ENCODE measurements around the gene DONSON.
"Not testable (repeated sequence)": the region's sequence is repeated elsewhere in the genome, so short reads cannot be mapped to it uniquely, and the experiment has no call there.

DONSON gene, protein sequence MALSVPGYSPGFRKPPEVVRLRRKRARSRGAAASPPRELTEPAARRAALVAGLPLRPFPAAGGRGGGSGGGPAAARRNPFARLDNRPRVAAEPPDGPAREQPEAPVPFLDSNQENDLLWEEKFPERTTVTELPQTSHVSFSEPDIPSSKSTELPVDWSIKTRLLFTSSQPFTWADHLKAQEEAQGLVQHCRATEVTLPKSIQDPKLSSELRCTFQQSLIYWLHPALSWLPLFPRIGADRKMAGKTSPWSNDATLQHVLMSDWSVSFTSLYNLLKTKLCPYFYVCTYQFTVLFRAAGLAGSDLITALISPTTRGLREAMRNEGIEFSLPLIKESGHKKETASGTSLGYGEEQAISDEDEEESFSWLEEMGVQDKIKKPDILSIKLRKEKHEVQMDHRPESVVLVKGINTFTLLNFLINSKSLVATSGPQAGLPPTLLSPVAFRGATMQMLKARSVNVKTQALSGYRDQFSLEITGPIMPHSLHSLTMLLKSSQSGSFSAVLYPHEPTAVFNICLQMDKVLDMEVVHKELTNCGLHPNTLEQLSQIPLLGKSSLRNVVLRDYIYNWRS

DNA sequence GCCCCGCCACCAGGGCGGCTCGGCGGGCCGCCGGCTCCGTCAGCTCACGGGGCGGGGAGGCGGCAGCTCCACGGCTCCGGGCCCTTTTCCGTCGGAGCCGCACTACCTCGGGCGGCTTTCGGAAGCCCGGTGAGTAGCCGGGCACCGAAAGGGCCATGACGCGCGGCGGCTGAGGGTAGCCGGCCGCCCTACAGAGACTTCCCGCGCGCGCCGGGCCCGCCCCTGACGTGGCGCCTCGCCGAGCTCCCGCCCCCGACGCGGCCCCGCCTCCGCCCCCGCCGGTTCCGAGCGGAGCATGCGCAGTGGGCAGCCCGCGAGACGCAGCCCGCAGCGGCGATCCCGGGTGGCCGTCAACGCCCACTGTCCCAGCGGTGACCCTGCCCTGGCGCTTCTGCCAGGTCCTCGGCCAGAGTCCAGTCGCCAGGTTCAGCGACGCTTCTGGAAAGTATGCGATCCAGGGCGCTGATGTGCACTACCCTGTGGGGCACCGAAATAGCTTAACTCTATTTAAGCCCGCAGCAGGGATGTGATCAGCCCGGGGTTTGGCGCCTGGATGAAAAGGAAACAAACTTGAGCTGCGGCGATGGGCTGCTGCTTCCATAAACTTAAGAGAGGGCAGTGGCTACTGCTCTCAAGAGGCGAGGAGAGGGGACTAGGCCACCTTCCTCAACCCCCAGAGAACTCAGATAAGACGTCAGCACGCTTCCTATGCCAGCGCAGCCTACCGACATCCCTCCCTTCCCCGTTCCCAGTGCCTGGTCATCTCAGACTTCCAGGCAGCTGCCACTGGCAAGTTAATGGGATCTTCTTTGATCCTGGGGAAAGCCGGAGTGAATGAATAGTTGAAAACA is at the start of gene DONSON:
DONSON (minus strand) TSS at position 200 of the 851 bp plus-strand sequence; CDS start at position 157, 43 bp downstream.
- DNase-seq (ENCODE audit: low read depth in 2 of 3, low spot score in 2 of 3), result peak; percentile 68 to 81 (median 81)

DNA sequence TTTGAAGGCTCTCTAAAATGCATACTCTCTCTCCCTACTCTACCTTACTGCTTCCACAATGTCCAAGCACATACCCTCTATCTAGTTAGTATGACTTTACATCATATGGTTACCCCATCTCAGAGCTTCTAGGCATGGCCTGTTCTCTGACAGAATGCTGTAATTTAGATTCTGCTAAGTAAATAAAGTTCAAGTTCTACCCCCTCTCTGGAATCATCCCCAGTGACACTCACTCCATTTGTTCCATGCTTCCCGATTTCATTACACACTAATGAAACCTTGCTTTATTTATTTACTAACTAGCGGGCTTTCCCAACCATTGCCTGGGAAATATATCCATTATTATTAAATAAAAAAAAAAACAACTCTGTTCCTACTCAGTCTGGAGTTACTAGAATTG is 45.8 kb upstream of the DONSON start:
- no peak for DNase-seq (ENCODE audit: low read depth in 2 of 3, low spot score in 2 of 3)

DNA sequence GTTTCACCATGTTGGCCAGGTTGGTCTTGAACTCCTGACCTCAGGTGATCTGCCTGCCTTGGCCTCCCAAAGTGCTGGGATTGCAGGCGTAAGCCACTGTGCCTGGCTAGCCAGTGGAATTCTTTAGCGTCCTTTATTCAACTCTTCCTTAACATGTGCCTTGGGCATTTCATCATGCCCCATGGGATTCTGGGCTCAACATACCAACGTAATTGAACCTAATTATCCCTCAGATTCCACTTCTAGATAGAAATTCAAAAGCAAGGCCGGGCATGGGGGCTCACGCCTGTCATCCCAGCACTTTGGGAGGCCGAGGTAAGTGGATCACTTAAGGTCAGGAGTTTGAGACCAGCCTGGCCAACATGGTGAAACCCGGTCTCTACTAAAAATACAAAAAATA is 37.7 kb upstream of the DONSON start:
- not testable (repeated sequence) for DNase-seq (ENCODE audit: low read depth in 2 of 3, low spot score in 2 of 3)

DNA sequence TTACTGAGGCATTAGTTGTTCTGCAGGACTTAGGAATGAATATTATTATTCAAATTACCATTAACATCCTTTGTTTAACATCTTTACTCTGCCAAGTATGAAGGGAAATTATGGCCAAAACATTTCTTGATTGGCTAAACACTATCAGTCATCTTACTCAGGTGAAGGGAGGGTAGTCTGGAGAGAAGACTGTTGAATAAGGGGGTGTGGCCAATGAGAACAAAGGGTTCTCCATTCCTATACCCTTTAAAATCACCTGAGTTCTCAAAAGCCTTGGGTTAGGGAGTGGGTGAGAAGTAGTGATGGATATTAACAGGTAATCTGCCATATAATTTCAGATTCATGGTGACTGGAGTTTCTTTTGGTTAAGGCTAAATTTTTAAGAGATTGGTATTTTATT is 33.8 kb upstream of the DONSON start:
- DNase-seq (ENCODE audit: low read depth in 2 of 3, low spot score in 2 of 3), result no peak

DNA sequence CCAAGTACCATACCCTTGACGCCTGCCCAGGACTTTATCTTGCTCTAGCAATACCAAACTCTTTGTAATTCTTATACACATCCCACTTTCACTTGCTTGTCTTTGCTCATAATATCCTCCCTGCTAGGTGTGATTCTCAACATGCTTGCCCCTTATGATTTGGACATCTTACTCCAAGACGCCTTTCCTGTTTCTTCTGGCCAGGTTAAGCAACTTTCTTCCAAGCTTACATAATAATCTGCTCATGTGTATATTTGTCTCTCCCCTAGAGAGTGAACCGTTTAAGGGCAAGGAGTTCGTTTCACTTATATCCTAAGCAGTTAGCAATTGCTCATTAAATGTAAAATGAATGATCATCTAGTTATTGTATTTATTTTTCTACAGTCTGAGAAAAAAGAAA is 31.2 kb upstream of the DONSON start:
- DNase-seq (ENCODE audit: low read depth in 2 of 3, low spot score in 2 of 3), result no peak

DNA sequence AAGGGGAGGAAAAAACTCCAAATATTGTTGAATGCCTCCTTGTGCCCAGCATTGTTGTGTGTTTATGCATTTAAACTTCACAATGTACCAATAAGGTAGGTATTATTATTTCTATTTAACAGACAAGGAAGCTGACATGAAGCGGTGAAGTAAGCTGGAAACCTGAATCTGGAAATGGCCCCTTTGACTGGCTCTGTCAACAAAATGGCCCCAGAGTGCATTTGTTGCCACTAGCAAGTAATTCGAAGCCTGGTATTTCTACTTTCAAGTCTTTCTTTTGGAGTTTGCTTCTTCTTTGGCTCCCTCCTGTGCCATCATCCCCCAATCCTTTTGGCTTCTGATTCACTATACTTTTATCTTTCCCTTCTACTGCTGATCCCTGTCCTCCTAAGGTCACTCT is 29.9 kb upstream of the DONSON start:
- no peak for DNase-seq (ENCODE audit: low read depth in 2 of 3, low spot score in 2 of 3)

DNA sequence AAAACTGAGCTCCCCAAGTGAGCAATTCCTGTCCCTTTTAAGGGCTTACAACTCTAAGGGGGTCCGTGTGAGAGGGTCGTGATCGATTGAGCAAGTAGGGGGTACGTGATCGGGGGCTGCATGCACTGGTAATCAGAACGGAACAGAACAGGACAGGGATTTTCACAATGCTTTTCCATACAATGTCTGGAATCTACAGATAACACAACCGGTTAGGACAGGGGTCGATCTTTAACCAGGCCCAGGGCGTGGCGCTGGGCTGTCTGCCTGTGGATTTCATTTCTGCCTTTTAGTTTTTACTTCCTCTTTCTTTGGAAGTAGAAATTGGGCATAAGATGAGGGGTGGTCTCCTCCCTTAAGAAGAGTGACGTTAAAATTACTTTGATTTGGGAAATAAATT is 29.1 kb upstream of the DONSON start:
- DNase-seq (ENCODE audit: low read depth in 2 of 3, low spot score in 2 of 3), result not testable (repeated sequence)

DNA sequence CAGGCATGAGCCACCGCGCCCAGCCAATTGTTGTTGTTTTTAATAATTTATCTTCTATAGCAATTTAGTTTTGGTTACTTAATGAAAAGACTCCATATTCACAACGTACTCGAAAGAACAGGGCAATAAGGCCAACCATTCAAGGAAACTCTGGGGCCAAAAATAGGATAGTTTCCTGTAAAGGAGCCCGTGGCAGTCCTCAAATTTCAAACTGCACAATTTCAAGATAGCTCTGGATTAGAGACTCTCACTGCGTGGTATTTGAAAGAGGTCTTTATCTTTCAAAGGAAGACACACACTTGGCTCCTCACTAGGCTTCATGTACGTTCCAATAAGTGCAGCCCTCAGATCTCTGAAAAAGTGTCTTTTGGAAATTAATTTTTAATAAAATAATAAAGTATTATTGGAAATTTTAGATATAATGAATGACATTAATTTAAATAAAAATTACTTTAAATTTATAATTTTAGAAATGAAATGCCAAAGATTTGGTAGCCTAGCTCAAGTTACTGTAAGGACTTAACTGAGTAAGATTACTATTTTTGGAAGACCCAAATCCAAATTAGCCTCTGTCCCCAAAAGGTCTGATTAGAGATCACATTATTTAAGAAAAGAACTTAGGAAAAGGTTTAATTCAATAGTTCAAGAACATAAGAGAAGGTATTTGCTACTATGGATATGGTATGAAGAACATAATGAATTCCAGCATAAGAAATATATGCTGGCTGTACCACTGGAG is 22.7 kb upstream of the DONSON start:
- no peak for DNase-seq (ENCODE audit: low read depth in 2 of 3, low spot score in 2 of 3)

DNA sequence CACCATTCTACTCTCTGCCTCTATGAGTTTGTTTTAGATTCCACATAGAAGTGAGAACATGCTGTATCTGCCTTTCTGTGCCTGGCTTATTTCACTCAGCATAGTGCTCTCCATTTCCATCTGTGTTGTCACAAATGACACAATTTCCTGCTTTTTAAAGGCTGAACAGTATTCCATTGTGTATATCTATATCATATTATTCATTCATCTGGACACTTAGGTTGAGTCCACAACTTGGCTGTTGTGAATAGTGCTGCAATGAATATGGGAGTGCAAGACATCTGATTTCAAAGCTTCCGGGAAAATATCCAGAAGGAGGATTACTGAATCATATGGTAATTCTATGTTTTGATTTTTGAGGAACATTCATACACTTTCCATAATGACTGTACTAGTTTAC is 20.1 kb upstream of the DONSON start:
- DNase-seq (ENCODE audit: low read depth in 2 of 3, low spot score in 2 of 3), result no peak

DNA sequence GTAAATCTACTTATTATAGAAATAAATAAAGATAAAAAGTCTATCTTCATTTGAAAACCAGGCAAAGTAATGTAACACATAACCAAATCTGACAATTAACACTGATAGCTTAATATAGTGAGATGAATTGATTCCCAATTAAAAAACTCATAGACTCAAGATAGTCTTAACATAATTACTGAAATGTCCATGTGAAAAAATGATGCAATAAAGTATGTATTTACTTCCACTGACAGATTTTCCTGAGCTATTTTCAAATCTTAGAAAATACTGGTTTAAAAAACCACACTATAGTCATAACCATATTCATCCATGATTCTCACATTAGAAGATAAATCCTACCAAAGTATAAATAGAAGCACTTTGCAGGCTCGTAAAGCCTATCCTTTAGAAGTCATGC is 9.6 kb upstream of the DONSON start:
- DNase-seq (ENCODE audit: low read depth in 2 of 3, low spot score in 2 of 3), result no peak

DNA sequence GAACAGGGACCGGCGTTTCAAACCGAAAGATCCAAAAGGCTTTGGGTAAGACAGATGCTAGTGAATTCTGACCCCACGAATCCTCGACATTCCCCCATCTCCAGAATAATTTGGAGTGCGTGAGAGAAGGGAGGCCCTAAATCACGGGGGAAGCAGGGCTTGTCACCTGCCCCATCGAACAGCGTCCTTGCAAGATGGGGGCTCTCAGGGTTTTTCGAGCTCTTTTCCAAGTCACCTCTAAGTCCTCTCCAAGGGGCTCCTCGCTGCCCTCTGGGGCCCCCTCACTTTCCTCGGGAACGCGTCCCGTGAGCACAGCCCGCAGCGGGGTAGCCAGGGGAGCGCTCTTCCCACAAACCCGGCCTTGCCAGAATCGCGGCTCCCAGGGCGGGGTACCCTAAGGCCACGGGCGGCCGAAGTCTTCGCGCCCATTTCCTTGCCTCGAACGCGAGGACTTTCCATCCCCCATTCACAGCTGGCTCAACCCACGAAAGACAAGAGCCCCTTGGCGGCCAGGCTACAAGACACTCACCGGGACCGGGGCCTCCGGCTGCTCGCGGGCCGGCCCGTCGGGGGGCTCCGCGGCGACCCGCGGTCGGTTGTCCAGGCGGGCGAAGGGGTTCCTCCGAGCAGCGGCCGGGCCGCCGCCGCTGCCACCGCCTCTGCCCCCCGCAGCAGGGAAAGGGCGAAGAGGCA is 546 bp downstream of the DONSON start:
- DNase-seq (ENCODE audit: low read depth in 2 of 3, low spot score in 2 of 3), result peak in 1 of 3 experiments; percentile 20

DNA sequence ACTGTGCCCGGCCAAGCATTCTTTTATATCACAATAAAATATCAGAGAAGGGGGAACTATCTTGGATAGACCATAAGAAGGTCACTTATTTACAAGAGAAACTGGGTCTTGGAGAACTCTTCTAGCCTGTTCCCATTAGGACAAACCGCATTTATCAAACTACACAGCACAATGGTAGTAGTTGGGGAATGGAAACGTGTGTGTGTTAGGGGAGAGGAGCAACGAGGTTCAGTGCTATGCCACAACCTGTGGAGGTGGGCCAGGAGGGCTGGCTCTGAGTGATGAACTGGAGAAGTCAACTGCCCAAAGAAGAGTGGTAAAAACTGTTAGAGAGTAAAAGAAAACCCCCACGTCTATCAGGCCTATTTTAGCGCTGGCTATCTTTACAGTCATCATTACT is 1.6 kb downstream of the DONSON start:
- no peak for DNase-seq (ENCODE audit: low read depth in 2 of 3, low spot score in 2 of 3)

DNA sequence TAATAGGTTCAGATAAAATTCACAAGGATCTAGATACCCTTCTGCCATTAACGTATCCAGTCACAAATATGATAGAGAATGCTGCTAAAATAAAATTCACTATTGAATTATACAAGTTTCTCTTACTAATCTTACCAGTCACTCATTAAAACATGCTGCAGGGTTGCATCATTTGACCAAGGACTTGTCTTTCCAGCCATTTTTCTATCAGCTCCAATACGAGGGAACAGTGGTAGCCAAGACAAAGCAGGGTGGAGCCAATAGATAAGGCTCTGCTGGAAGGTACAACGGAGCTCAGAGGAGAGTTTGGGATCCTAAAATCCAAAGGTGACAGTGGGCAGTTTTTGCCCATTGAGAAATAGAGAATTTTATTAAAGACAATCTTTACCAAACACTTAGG is 4.0 kb downstream of the DONSON start:
- no peak for DNase-seq (ENCODE audit: low read depth in 2 of 3, low spot score in 2 of 3)

DNA sequence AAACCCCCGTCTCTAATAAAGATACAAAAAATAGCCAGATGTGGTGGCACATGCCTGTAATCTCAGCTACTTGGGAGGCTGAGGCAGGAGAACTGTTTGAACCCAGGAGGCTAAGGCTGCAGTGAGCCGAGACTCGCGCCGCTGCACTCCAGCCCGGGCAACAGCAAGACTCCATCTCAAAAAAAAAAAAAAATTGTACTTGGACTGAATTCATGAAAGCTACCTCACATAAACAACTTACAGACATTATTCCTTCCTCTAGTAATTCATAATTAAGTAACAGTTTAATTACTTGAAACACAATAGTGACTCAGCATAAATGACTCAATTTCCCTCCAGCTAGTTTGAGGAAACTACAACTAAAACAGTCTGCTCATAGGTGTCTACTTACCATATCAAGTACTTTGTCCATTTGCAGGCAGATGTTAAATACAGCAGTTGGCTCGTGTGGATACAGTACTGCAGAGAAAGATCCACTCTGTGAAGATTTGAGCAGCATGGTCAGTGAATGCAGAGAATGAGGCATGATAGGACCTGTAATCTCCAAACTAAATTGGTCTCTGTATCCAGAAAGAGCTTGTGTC is 9.4 kb downstream of the DONSON start:
- no peak for DNase-seq (ENCODE audit: low read depth in 2 of 3, low spot score in 2 of 3)

DNA sequence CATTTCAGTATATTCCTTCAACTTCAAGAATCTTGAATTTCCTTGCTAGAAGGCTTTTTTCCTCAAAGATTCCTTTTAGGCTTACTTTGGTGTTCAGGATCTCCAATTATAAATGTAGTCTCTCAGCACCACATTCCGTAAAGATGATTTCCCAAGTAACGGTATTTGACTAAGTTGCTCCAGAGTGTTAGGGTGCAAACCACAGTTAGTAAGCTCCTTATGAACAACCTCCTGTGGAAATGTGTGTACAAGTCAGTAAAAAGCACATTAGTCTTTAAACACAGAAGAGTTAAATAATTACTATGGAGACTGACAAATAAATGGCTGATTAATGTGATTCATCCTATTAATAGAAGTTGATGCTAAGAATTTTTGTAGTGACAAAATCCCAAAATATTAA is 10.3 kb downstream of the DONSON start:
- no peak for DNase-seq (ENCODE audit: low read depth in 2 of 3, low spot score in 2 of 3)

DNA sequence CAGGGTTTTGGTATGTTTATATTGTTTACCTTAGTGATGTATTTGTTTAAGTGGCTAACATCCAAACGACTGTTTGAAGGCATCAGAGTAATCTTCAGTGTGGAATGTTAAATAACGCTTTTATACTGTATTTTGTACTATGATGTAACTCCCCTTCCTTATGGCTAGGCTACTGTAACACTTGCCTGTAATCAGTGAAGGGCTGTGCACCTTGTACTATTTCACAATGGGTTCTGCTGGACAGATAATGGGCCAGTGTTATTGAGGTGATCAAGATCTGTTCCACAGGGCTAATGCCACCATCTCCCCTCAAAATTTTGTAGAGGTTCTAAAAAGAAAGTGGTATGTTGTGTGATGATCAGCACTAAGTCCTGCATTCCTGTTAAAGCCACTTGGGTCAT is 11.7 kb downstream of the DONSON start:
- not testable (repeated sequence) for DNase-seq (ENCODE audit: low read depth in 2 of 3, low spot score in 2 of 3)

DNA sequence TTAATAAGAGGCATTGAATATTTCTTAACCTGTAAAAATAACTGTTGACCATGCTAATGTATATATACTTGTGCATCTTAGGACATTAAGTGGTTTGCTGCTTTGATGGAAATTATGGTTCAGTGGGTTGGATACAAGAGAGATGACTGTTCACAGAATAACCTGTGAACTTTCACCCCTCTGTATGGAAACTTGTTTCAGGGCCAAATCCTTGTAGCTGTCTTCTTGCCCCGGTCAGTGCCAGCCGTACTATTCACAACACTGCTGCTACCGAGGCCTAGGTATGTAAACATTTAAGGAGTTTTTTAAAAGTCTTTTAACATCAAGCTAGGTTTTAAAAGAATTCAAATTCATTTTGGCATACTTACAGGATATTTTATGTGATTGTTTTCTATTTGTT is 16.1 kb downstream of the DONSON start:
- no peak for DNase-seq (ENCODE audit: low read depth in 2 of 3, low spot score in 2 of 3)

DNA sequence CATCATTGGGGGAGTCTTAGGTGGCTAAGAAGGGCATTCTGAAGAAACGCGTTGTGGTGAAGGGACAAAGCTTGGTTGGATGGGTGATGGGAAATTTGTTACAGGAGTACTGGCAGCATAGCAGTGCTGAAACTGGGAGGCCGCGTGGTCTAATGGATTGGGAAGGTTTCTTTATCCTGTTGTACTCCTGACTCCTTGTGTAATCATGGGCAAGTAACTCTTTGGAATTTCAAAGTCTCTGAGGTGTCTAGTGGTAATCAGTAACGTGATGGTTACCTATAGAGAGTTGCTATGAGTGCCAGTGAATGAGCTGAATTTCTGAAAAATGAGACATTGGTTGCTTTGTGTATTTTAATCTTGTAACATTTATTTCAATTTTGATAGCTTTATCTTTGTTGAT is 18.5 kb downstream of the DONSON start:
- no peak for DNase-seq (ENCODE audit: low read depth in 2 of 3, low spot score in 2 of 3)

DNA sequence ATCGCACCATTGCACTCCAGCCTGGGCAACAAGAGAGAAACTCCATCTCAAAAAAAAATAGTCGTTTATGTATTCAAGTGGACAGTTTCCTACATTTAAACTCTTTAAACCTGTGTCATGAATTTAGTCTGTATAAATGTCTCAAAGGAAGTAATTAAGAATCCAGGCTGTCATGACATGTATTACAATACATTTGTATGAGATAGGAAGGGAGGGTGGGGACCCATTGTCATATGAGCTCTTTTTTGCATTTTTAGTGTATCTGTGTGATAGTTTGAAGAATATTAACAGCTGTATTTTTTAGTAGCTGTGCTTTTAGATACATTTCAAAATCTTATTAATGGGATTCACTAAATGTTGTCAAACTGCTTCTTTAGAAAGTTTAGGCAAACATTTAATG is 20.0 kb downstream of the DONSON start:
- no peak for DNase-seq (ENCODE audit: low read depth in 2 of 3, low spot score in 2 of 3)

DNA sequence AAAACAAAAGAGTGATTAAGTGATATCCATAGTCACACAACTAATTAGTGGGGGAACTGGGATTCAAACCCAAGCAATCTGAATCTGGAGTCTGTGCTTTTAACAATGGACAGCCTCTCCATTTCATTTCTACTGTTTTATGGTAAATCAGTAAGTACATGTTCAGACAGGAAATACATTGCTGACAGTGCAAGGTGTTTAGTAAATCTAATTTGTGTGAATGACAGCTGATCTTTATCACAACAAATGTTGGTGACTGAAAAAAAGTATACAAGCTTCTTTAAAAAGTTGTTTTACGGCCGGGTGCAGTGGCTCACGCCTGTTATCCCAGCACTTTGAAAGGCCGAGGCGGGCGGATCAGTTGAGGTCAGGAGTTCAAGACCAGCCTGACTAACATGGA is 20.6 kb downstream of the DONSON start:
- DNase-seq (ENCODE audit: low read depth in 2 of 3, low spot score in 2 of 3), result no peak

All from activated CD8-positive, alpha-beta memory T cell treated with anti-CD3 and anti-CD28 coated beads for 48 hours (primary cell).